OCI-LY7 (cell line): ENCODE data around the gene PBX1. TPM values are rescaled to one million over a fixed set of nuclear protein-coding genes. Genes with fewer than 3 reads are reported as not detected.

Experiments used
- BruUV-seq: library from RNA; stranded (reverse); fragments of 400-500 nt; replicated peaks from 2 replicates; lab custom pipeline; 2021; lab: Mats Ljungman, UMichigan
- CTCF ChIA-PET: fragments of 300-600 bp; sonication (Branson Sonifier 250); formaldehyde crosslinking; loops from one replicate; lab custom pipeline; 2022; ENCODE audit warnings: antibody characterized with exemption; ENCODE audit not compliant: unreplicated experiment; lab: Charles Lee
- POLR2A ChIA-PET: fragments of 300-600 bp; sonication (Branson Sonifier 250); formaldehyde crosslinking; loops from one replicate; lab custom pipeline; 2022; ENCODE audit warnings: antibody characterized with exemption; lab: Charles Lee
- DNase-seq: peaks from one replicate; pipeline ENCODE4 v3.0.0-alpha.2; 2015; ENCODE audit warnings: low spot score
- H2AFZ ChIP-seq: fragments of 200-600 bp; sonication (generic), shearing (Covaris generic); 2 replicates; pipeline ENCODE4 v1.6.1; 2014; ENCODE audit warnings: mild to moderate bottlenecking, antibody characterized with exemption, low read length, moderate library complexity
- H3K27ac ChIP-seq: fragments of 200-600 bp; sonication (generic); 2 replicates; pipeline ENCODE4 v1.5.1; 2014; ENCODE audit warnings: mixed run types, low read depth, mild to moderate bottlenecking, moderate library complexity, low read length, inconsistent platforms; ENCODE audit not compliant: poor library complexity, severe bottlenecking
- H3K36me3 ChIP-seq: fragments of 200-600 bp; sonication (generic); 2 replicates; pipeline ENCODE4 v1.6.1; 2014; ENCODE audit warnings: mild to moderate bottlenecking, antibody characterized with exemption, low read length, moderate library complexity, mixed read lengths; ENCODE audit not compliant: insufficient read depth
- H3K4me1 ChIP-seq: fragments of 200-600 bp; sonication (generic); 2 replicates; pipeline ENCODE4 v1.5.1; 2014; ENCODE audit warnings: mild to moderate bottlenecking, low read length; ENCODE audit not compliant: insufficient read depth, poor library complexity, severe bottlenecking
- H3K4me2 ChIP-seq: fragments of 200-600 bp; sonication (generic); 2 replicates; pipeline ENCODE4 v1.6.1; 2014; ENCODE audit warnings: mild to moderate bottlenecking, low read length
- H3K4me3 ChIP-seq: fragments of 200-600 bp; sonication (generic); 2 replicates; pipeline ENCODE4 v1.5.1; 2014; ENCODE audit warnings: mild to moderate bottlenecking, low read depth, low read length; ENCODE audit not compliant: poor library complexity, severe bottlenecking
- H3K79me2 ChIP-seq: fragments of 200-600 bp; sonication (generic); 2 replicates; pipeline ENCODE4 v1.6.1; 2016; ENCODE audit warnings: low read depth, mild to moderate bottlenecking, low read length, moderate library complexity, mixed read lengths; ENCODE audit not compliant: insufficient read depth
- H3K9me2 ChIP-seq: fragments of 200-600 bp; sonication (generic); 2 replicates; pipeline ENCODE4 v1.6.1; 2016; ENCODE audit warnings: mild to moderate bottlenecking, low read length, mixed read lengths; ENCODE audit not compliant: insufficient read depth
- H3K9me3 ChIP-seq: fragments of 200-600 bp; sonication (generic); 2 replicates; pipeline ENCODE4 v1.6.1; 2014; ENCODE audit warnings: mild to moderate bottlenecking, mixed run types, low read length, mixed read lengths
- H4K20me1 ChIP-seq: fragments of 200-600 bp; sonication (generic); 2 replicates; pipeline ENCODE4 v1.6.1; 2014; ENCODE audit warnings: mild to moderate bottlenecking, antibody characterized with exemption, low read length, moderate library complexity, mixed read lengths; ENCODE audit not compliant: insufficient read depth
- EZH2phosphoT487 ChIP-seq: fragments of 200-600 bp; sonication (generic); IDR thresholded peaks from 2 replicates; pipeline ENCODE4 v1.6.1; 2018; ENCODE audit warnings: low read depth, borderline replicate concordance, mild to moderate bottlenecking, mixed run types, antibody characterized with exemption, low read length, moderate library complexity, mixed read lengths
- intact Hi-C: fragments of 100-400 bp; cut with micrococcal nuclease; formaldehyde crosslinking; loops from one replicate; pipeline ENCODE4 v1.10.0; 2022; ENCODE audit not compliant: unreplicated experiment
- total RNA-seq, 2 experiments: library from RNA; depleted of rRNA in 1 of 2; stranded (reverse); fragments of >200 nt in 1 of 2; shearing (Covaris generic) in 1 of 2; gene quantifications; 2 replicates each; pipeline ENCODE4 v1.2.3, GENCODE V29; 2014 to 2022
- TF ChIP-seq, protein P1 (sequence below): fragments of 200-600 bp; sonication (generic); conservative IDR thresholded peaks from 2 replicates; pipeline ENCODE4 v1.5.1; 2014; ENCODE audit warnings: mild to moderate bottlenecking, antibody characterized with exemption, low read length, moderate library complexity, mixed read lengths

Gene PBX1
- total RNA-seq, 2 experiments from 2014 or later = not detected

DNA sequence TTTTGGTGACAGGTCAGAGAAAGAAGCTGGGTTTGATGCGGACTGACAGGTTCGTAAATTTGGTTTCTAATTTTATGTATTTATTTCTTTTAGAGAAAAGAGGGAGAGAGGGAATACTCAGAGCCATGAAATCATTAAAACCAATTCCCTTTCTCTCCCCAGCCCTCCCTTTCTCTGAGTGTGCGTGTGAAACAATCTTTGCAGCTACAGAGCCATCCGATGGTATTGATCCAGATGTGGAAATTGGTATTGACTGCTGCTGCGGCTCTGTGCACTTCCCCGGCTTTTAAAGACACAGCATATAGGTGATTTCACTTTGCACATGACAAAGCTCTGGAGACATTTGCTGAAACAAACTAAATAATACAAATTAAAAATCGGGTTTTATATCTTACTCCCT lies 42.4 kb upstream of the PBX1 start:
- ChIA-PET POLR2A (interaction anchor here (0.5 kb wide), 1 partner anchor 851 kb away, joined by 3 read pairs; no protein-coding TSS in a partner anchor), CTCF (no interaction called here)
- no TSS peak for BruUV-seq
- Histone ChIP-seq H3K36me3 (no peaks in the 10 kb centered on the region), H3K9me3 (no peaks in the 10 kb centered on the region), H3K9me2 (no peaks in the 10 kb centered on the region), H3K4me2 (no peak overlapping the region), H3K27ac (no peak overlapping the region), H3K79me2 (no peaks in the 10 kb centered on the region), H2AFZ (no peak overlapping the region), H4K20me1 (no peaks in the 10 kb centered on the region), H3K4me1 (no peaks in the 10 kb centered on the region), H3K4me3 (no peak overlapping the region)
- TF ChIP-seq EZH2phosphoT487 = no peak
- TF ChIP-seq, protein P1, sequence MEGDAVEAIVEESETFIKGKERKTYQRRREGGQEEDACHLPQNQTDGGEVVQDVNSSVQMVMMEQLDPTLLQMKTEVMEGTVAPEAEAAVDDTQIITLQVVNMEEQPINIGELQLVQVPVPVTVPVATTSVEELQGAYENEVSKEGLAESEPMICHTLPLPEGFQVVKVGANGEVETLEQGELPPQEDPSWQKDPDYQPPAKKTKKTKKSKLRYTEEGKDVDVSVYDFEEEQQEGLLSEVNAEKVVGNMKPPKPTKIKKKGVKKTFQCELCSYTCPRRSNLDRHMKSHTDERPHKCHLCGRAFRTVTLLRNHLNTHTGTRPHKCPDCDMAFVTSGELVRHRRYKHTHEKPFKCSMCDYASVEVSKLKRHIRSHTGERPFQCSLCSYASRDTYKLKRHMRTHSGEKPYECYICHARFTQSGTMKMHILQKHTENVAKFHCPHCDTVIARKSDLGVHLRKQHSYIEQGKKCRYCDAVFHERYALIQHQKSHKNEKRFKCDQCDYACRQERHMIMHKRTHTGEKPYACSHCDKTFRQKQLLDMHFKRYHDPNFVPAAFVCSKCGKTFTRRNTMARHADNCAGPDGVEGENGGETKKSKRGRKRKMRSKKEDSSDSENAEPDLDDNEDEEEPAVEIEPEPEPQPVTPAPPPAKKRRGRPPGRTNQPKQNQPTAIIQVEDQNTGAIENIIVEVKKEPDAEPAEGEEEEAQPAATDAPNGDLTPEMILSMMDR = no peak
- no peak for DNase-seq
- intact Hi-C loops = no loop called here

DNA sequence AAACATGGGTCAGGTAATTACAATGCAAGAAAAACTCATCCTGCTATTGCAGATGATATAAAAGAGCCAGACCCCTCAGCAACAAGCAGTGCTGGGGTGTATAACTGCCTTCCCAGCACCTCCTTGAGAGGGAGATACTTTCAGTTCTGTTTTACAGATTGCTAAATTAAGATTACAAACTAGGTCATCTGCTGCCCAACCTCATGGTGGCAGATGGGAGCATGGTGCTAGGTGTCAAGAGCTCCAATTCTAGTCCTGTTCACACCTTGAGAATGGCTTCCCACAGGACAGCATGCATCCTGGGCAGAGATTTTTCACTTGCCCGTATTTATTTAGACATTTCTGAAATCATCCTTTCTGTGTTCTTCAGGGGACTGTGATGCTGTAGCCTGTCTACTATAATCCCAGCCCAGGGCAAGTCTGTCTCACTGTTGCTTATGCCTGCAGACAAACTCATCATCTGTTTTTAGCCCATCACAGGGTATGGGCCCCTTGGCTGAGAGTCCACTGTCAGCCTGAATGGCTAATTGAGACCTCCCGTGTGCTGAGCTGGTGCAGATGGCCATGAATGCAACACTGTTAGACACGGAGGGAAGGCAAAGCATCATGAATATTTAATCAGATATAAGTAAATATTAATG lies 40.2 kb upstream of the PBX1 start:
- BruUV-seq = no TSS peak
- intact Hi-C loops = no loop called here
- Histone ChIP-seq H3K4me2 (no peak overlapping the region), H4K20me1 (no peaks in the 10 kb centered on the region), H3K9me3 (no peaks in the 10 kb centered on the region), H3K4me3 (no peak overlapping the region), H3K79me2 (no peaks in the 10 kb centered on the region), H2AFZ (no peak overlapping the region), H3K36me3 (no peaks in the 10 kb centered on the region), H3K9me2 (no peaks in the 10 kb centered on the region), H3K4me1 (no peaks in the 10 kb centered on the region), H3K27ac (no peak overlapping the region)
- DNase-seq = no peak
- CTCF ChIA-PET = no interaction called here
- TF ChIP-seq, protein P1 = no peak
- TF ChIP-seq EZH2phosphoT487 = no peak
- POLR2A ChIA-PET = interaction anchor here (0.6 kb wide), 1 partner anchor 264 kb away, joined by 3 read pairs; no protein-coding TSS in a partner anchor

DNA sequence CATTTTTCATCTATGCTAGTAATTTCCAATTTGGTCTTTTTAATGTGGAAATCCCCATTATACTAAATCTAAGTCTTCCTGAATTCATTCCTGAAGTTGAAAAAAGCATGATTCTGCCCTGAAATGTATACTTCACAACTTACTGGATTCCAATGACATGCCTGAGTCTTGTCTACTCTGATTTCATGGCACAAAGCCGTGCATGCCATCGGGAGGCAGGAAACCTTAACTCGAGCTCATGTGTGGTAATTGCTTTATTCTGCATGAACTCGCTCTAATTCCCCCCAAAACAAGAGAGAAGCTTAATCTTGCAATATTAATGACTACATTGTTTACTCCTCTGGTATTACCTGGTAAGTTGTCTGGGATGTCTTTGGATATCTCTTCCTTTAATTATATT lies 39.6 kb upstream of the PBX1 start:
- intact Hi-C loops = no loop called here
- H3K9me3 ChIP-seq = no peaks in the 10 kb centered on the region
- no peak overlapping the region for H2AFZ ChIP-seq
- no TSS peak for BruUV-seq
- ChIA-PET POLR2A (interaction anchor here (0.6 kb wide), 1 partner anchor 263 kb away, joined by 3 read pairs; no protein-coding TSS in a partner anchor), CTCF (no interaction called here)
- no peak for DNase-seq
- H3K79me2 ChIP-seq = no peaks in the 10 kb centered on the region
- no peak for TF ChIP-seq EZH2phosphoT487
- TF ChIP-seq, protein P1 = no peak
- no peaks in the 10 kb centered on the region for H4K20me1 ChIP-seq
- H3K36me3 ChIP-seq = no peaks in the 10 kb centered on the region
- H3K9me2 ChIP-seq = no peaks in the 10 kb centered on the region
- no peak overlapping the region for H3K27ac ChIP-seq
- H3K4me2 ChIP-seq = no peak overlapping the region
- no peaks in the 10 kb centered on the region for H3K4me1 ChIP-seq
- H3K4me3 ChIP-seq = no peak overlapping the region
